ENCODE measurements around the gene C16orf89. TPM values are rescaled to one million over a fixed set of nuclear protein-coding genes. Genes with fewer than 3 reads are reported as not detected.

Gene C16orf89
- total and polyA plus RNA-seq, 10 of the 15 experiments (the other 5 are each of a cell fraction or from before 2014, with no cell fraction given): not detected

DNA sequence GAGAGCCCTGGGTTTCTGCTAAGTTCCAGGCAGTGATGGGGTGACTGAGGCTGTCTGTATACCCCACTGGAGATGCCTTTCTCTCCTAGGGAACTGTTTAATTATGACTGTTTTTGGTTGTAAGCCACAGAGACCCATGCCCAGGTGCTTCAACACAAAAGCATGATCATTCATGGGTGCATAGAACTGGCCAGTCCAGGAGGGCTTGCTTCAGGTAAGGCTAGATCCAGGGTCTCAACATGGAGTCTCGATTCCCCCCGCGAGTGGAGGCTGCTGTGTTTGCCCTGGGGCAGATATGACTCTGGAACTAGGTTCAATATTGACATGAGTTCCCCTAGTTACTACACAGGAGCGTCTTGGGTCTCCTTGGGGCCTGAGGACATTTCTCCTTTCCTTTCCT, 49.9 kb downstream of the C16orf89 start:
- ATAC-seq (no peak), DNase-seq (ENCODE audit: low read depth, low spot score) (no peak), FAIRE-seq (no peak)
- ChIA-PET SMC1A (ENCODE audit: uncharacterized antibody, unreplicated experiment) (no interaction called here), POLR2A (no interaction called here), RAD21 (ENCODE audit: unreplicated experiment) (no interaction called here), CTCF (no interaction called here)
- Histone ChIP-seq H3K27me3 (replicated peaks in 1 of 2; ENCODE audit: control insufficient read depth in 2 of 2, insufficient read depth in 2 of 2, low read length in 1 of 2) (no peaks in the 10 kb centered on the region; a peak in 1 of 4 replicates), H3K9ac (ENCODE audit: control insufficient read depth, insufficient read depth, low read length) (no peak overlapping the region), H3K4me2 (ENCODE audit: control insufficient read depth, insufficient read depth) (no peak overlapping the region), H3K27ac (ENCODE audit: control insufficient read depth, insufficient read depth) (no peak overlapping the region), H4K20me1 (ENCODE audit: control insufficient read depth, insufficient read depth) (no peaks in the 10 kb centered on the region), H3K79me2 (ENCODE audit: control insufficient read depth, insufficient read depth, low read length) (no peaks in the 10 kb centered on the region), H3K36me3 (ENCODE audit: control insufficient read depth in 2 of 2, insufficient read depth in 2 of 2, low read length in 1 of 2) (no peaks in the 10 kb centered on the region), H2AFZ (ENCODE audit: control insufficient read depth, low read depth, low read length) (no peak overlapping the region), H3K4me1 (ENCODE audit: control insufficient read depth, insufficient read depth, low read length) (no peaks in the 10 kb centered on the region), H3K9me3 (replicated peaks; ENCODE audit: control insufficient read depth, insufficient read depth, low read length) (no peaks in the 10 kb centered on the region), H3K4me3 (no peak overlapping the region)
- TF ChIP-seq ZSCAN29 (IDR thresholded peaks at IDR 0.05) (no peak), NFIC (IDR thresholded peaks at IDR 0.05; ENCODE audit: low read depth, low read length) (no peak)
- WGBS (ENCODE audit: insufficient coverage, insufficient replicate concordance, low lambda C conversion rate, missing lambda C conversion rate): 31% methylated on average over 4 of the region's 4 CpGs
- no TSS peak for BruUV-seq (replicated peaks)
- intact Hi-C loops (cut with micrococcal nuclease; ENCODE audit: unreplicated experiment): no loop called here
- in situ Hi-C loops (cut with MboI): no loop called here

GRCh38 chr16:5015351-5015750, 50.4 kb downstream of the C16orf89 start:
- H3K9me3 ChIP-seq (replicated peaks; ENCODE audit: control insufficient read depth, insufficient read depth, low read length): no peaks in the 10 kb centered on the region
- FAIRE-seq: no peak
- no peaks in the 10 kb centered on the region for H3K4me1 ChIP-seq (ENCODE audit: control insufficient read depth, insufficient read depth, low read length)
- 37% methylated on average over 4 of the region's 4 CpGs for WGBS (ENCODE audit: insufficient coverage, insufficient replicate concordance, low lambda C conversion rate, missing lambda C conversion rate)
- intact Hi-C loops (cut with micrococcal nuclease; ENCODE audit: unreplicated experiment): no loop called here
- no peak overlapping the region for H3K4me2 ChIP-seq (ENCODE audit: control insufficient read depth, insufficient read depth)
- ChIA-PET SMC1A (ENCODE audit: uncharacterized antibody, unreplicated experiment) (no interaction called here), POLR2A (no interaction called here), CTCF (no interaction called here), RAD21 (ENCODE audit: unreplicated experiment) (no interaction called here)
- H3K9ac ChIP-seq (ENCODE audit: control insufficient read depth, insufficient read depth, low read length): no peak overlapping the region
- H3K79me2 ChIP-seq (ENCODE audit: control insufficient read depth, insufficient read depth, low read length): no peaks in the 10 kb centered on the region
- H3K4me3 ChIP-seq: no peak overlapping the region
- DNase-seq (ENCODE audit: low read depth, low spot score): no peak
- no peaks in the 10 kb centered on the region for H4K20me1 ChIP-seq (ENCODE audit: control insufficient read depth, insufficient read depth)
- no peak overlapping the region for H2AFZ ChIP-seq (ENCODE audit: control insufficient read depth, low read depth, low read length)
- no peaks in the 10 kb centered on the region for H3K36me3 ChIP-seq (ENCODE audit: control insufficient read depth in 2 of 2, insufficient read depth in 2 of 2, low read length in 1 of 2)
- in situ Hi-C loops (cut with MboI): no loop called here
- no peak overlapping the region for H3K27ac ChIP-seq (ENCODE audit: control insufficient read depth, insufficient read depth)
- no peak for ATAC-seq
- no TSS peak for BruUV-seq (replicated peaks)
- H3K27me3 ChIP-seq (replicated peaks in 1 of 2; ENCODE audit: control insufficient read depth in 2 of 2, insufficient read depth in 2 of 2, low read length in 1 of 2): no peaks in the 10 kb centered on the region; a peak in 1 of 4 replicates
- TF ChIP-seq RB1 (IDR thresholded peaks at IDR 0.05; ENCODE audit: borderline replicate concordance) (no peak), NFYB (IDR thresholded peaks at IDR 0.05; ENCODE audit: insufficient read depth, low read depth, low read length) (0 out of 2 replicates have a peak, but pooled peaks have one; percentile 15), SMAD5 (IDR thresholded peaks at IDR 0.05; ENCODE audit: low read depth) (no peak), ZNF217 (IDR thresholded peaks at IDR 0.05) (no peak), MXI1 (IDR thresholded peaks at IDR 0.05; ENCODE audit: low read depth, low read length) (no peak), USF1 (IDR thresholded peaks at IDR 0.05; ENCODE audit: borderline replicate concordance, extremely low read length, insufficient read depth, low read depth, low read length) (peak; percentile 29), IKZF2 (IDR thresholded peaks at IDR 0.05) (no peak), MEF2A (IDR thresholded peaks at IDR 0.05; ENCODE audit: insufficient read depth, low read depth, low read length) (no peak), ZNF592 (IDR thresholded peaks at IDR 0.05) (no peak), POLR2AphosphoS5 (IDR thresholded peaks at IDR 0.05; ENCODE audit: low read length) (no peak)
- TF ChIP-seq, protein P1, sequence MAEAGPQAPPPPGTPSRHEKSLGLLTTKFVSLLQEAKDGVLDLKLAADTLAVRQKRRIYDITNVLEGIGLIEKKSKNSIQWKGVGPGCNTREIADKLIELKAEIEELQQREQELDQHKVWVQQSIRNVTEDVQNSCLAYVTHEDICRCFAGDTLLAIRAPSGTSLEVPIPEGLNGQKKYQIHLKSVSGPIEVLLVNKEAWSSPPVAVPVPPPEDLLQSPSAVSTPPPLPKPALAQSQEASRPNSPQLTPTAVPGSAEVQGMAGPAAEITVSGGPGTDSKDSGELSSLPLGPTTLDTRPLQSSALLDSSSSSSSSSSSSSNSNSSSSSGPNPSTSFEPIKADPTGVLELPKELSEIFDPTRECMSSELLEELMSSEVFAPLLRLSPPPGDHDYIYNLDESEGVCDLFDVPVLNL (IDR thresholded peaks at IDR 0.05; ENCODE audit: low read depth, low read length): no peak

Measured in GM12878 (cell line).